Stimulated activated CD4-positive, alpha-beta T cell treated with anti-CD3 and anti-CD28 coated beads, TNF-alpha, amount 100 ng/mL, for 4 hours (primary cell): ENCODE measurements around the gene PCP4L1.
A peak's percentile ranks its signal among the peaks of the same experiment; 100 is the strongest.
"Not testable (repeated sequence)": the region's sequence is repeated elsewhere in the genome, so short reads cannot be mapped to it uniquely, and the experiment has no call there.

Experiments
- DNase-seq, 3 experiments: peaks; one replicate each; pipeline ENCODE4 v3.0.0-alpha.2; 2020; ENCODE audit warnings: low read depth in 3 of 3

The PCP4L1 gene

GRCh38 chr1:161258439-161259344, at the start of gene PCP4L1:
PCP4L1 (plus strand) TSS chr1:161258745; CDS start chr1:161258975, 230 bp downstream.
- peak in 2 of 3 experiments; percentile 3 to 9 for DNase-seq

GRCh38 chr1:161209790-161210409, 48.6 kb upstream of the PCP4L1 start:
- peak; percentile 33 to 52 (median 44) for DNase-seq

- no peak for DNase-seq
These were observed 44.2 kb upstream of the PCP4L1 start for GRCh38 chr1:161214369-161214768.

- no peak for DNase-seq
These were observed 43.5 kb upstream of the PCP4L1 start, which contains the start of gene FCER1G for GRCh38 chr1:161215076-161215475. FCER1G (plus strand) TSS chr1:161215295; CDS start chr1:161215322, 27 bp downstream.

GRCh38 chr1:161216945-161217712, 41.4 kb upstream of the PCP4L1 start:
- DNase-seq: no peak

- no peak for DNase-seq
These were observed 40.7 kb upstream of the PCP4L1 start for GRCh38 chr1:161217831-161218230.

GRCh38 chr1:161218301-161219077, 40.1 kb upstream of the PCP4L1 start:
- no peak for DNase-seq

- DNase-seq: no peak
These were observed 39.3 kb upstream of the PCP4L1 start for GRCh38 chr1:161219078-161219892.

- no peak for DNase-seq
These were observed 38.5 kb upstream of the PCP4L1 start for GRCh38 chr1:161220002-161220401.

- DNase-seq: no peak
These were observed 36.1 kb upstream of the PCP4L1 start for GRCh38 chr1:161222175-161223019.

GRCh38 chr1:161223805-161224694, 34.5 kb upstream of the PCP4L1 start:
- DNase-seq: no peak

GRCh38 chr1:161224695-161225087, 33.9 kb upstream of the PCP4L1 start:
- not testable (repeated sequence) for DNase-seq

- no peak for DNase-seq
These were observed 33.4 kb upstream of the PCP4L1 start for GRCh38 chr1:161225178-161225533.

GRCh38 chr1:161225534-161226319, 32.8 kb upstream of the PCP4L1 start, which contains the start of gene TOMM40L:
TOMM40L (plus strand) TSS chr1:161226060; CDS start chr1:161226490, 430 bp downstream.
- DNase-seq: peak; percentile 67 to 86 (median 76)

GRCh38 chr1:161226320-161226711, 32.2 kb upstream of the PCP4L1 start:
- DNase-seq: no peak

- DNase-seq: no peak
These were observed 31.8 kb upstream of the PCP4L1 start for GRCh38 chr1:161226759-161227158.

- peak; percentile 70 to 92 (median 85) for DNase-seq
These were observed 31.2 kb upstream of the PCP4L1 start for GRCh38 chr1:161227196-161227871.
